ENCODE data around the gene UMOD.
"Not testable (repeated sequence)": the region's sequence is repeated elsewhere in the genome, so short reads cannot be mapped to it uniquely, and the experiment has no call there.

The UMOD gene

DNA sequence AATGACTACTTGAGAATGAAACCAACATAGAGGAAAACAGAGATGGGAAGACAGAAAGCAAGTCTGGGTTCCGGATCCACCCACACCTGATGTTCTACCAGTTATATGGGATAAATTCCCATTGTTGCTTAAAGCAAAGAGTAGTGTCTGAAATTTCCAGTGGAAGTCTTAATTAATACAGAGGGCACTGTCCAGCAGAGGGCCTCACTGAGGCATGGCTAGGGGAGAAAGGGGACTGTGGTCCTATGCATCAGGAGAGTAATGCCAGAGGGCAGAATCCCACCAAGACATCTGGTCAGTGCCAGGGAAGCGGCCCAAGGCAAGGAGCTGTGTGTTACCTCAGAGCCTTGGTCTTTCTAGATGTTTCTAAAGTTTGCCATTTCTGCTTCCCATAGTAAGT lies 7.5 kb upstream of the UMOD start:
- DNase-seq, result no peak

DNA sequence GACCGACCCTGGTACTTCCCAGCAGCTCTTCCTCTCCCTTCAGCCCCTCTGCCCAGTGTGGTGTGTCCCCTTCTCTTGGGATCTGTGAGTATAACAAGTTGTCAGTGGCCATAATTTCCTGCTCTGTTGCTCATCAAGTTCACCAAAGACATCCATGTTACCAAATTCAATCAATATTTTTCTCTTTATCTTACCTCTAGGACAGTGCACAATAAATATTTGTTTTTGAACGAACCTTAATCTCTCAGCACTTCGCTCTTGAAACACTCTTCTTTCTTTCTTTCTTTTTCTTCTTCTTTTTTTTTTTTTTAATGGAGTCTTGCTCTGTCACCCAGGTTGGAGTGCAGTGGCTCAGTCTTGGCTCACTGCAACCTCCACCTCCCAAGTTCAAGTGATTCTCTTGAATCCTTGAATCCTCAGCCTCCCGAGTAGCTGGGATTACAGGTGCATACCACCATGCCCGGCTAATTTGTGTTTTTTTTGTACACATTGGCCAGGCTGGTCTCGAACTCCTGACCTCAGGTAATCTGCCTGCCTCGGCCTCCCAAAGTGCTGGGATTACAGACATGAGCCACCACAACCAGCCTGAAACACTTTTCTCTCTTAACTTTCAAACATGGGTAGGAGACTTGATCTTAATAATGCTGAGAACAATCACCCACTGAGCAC lies 2.7 kb upstream of the UMOD start:
- no peak for DNase-seq

DNA sequence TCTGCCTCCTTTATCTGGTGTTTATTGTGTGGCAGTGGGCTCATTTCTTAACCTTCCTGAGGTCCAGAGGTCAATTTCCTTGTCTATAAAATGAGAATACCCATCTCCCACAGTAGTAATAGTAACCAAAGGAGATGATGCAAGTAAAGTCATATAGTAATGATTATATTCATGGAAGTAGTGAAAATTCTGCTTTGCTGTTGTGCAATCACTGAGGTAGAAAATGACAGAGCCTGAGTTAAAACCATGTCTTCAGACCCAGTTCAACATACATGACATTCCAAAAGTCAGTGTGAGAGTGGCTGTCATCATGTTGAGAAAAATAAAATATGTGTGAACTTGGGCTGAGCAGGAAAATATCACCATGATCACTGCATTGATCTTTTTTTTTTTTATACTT lies 864 bp upstream of the UMOD start:
- DNase-seq, result no peak

DNA sequence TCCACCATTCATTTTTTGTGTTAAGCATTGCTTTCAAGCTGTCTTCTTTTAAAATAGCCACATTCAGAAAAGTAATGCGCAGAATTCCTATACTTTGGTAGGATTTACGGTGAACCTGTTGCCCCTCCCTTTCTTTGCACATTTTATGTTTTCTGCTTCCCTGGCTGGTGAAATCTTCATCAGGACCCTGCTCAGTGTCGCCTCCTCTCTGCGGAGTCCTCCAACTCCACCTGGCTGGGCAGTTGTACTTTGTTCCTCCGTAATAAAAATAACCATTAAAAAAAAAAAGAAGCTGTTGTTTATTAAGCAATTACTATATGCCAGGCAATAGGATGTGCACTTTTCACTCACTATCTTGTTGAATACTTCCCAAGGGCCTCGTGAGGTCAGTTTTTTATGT lies 2.9 kb downstream of the UMOD start:
- no peak for DNase-seq

DNA sequence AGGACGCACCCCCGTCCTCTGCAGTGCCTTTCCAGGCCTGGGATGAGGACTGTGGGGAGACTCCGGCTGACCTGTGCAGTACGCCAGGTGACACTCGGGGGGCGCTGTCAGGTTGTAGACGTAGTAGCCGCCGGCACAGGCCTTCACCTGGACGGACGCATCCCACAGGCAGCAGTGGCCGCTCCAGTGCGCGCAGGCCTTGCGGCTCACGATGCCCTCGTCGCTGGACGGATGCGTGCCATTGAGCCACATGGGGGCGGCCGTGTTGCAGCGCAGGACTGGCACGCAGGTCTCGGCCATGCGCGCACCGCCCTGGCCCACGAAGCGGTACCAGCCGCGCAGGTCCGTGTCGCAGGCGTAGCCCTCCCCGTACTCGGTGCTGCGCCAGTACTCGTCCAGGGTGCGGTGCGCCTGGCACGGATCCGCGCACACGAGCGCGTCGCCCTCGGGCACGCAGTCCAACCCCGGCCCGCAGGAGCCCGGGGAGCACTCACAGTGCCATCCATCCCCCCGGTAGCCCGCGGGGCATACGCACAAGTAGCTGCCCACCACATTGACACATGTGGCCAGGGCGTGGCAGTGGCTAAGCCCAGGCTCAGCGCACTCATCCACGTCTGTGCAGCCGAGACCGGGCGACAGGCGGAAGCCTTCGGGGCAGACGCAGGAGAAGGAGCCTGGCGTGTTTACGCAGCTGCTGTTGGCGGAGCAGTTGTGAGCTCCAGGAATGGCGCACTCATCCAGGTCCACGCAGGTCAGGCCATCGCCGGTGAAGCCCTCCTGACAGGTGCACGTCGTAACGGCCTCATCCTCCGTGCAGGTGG lies 3.9 kb downstream of the UMOD start:
- no peak for DNase-seq

DNA sequence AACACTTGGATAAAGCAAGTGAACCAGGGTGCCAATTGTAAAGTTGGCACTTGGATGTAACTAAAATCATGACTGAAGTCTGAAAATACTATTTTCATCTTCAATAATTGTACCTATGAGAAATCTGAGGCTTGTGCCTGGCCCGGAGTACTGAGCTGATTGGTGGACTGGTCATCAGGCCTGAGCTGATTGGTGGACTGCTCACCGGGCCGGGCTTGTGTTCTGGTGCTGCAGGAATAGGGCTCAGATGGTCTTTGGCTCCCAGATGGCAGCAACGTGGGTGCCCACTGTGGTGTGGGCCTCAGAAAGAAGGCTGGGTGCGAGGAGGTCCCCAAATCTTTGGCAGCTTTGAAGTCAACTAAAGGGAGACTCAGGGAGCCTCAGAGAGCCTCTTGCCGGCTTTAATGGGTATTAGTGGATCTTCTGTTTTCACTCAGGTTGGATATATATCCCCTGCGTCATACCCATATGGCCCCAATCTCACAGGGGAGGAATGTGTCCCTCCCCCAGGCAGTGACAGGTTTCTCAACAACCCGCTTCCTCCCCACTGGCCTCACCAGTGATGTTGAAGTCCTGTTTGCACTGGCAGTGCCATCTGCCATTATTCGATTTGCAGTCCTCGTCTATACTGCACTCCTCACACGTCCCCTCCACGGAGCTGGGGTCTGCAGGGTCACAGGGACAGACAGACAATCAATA lies 4.7 kb downstream of the UMOD start:
- DNase-seq, result no peak

DNA sequence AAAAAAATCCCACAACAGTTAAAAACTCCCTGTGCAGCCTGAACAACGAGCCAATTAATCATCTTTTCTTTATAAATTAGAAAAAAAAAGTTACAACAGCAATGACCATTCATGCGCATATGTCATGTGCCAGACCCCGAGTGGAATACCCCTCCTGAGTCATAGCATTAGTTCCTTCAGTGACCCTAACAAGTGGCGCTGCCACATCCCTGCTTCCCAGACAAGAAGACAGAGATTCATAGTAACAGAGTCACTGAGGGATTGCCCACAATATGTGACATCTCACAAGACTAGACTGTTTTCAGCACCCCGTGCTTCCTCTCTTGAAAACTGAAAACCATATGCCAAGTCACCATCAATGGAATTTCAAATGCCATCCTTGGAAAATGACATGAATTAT lies 7.9 kb downstream of the UMOD start:
- no peak for DNase-seq

DNA sequence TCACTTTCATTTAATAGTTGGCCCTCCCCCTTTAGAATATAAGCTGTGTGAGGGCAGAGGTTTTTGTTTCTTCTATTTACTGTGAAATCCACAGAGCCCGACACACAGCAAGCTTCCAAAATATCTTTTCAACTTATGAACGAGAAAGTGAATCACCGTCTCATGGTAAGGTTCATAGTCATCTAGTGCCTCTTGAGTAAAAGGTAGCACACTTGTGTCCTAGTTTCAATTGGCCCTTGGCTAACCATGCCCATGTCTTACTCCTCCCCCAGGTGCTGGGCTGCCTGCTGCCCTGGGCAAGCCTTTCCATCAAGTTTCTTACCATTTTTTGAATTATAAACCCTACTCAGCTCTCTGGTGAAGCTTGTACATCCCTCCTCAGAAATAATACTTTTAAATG lies 12.8 kb downstream of the UMOD start:
- DNase-seq, result no peak

DNA sequence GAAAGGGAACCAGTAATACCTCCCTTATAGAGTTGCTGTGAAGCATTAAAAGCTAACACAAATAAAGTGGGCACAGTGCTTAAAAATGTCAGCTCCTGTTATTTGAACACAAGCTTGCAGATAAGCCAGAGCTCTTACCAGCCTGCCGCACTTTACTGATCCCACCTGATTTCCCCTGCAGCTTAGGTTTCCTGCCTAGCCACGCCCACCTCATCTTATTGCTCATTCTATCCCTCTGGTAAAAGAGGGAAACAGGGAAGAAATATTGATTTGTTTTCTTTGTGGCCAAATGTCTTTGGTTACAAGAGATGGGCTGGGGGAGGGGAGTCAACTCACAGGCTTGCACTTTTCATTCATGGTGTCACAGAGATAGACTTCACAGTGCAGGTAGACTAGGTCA lies 15.6 kb downstream of the UMOD start:
- no peak for DNase-seq

DNA sequence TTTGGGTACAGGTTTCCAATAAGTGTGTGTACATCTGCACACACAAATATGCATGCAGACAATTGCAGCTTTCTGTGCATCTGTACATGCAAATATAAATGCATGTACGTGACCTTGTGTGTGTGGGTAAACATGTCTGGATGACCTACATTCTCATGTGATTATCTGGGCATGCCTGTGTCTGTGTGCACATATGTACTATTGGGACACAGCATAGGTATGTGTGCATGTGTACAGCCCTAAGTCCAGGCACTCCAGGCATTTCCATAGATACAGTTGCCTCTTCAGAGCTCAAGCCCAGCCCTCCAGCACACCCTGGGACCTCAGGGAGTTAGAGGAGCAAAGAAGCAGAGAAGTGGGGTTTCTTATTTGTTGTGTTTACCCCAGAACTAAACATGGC lies 18.1 kb downstream of the UMOD start:
- no peak for DNase-seq

DNA sequence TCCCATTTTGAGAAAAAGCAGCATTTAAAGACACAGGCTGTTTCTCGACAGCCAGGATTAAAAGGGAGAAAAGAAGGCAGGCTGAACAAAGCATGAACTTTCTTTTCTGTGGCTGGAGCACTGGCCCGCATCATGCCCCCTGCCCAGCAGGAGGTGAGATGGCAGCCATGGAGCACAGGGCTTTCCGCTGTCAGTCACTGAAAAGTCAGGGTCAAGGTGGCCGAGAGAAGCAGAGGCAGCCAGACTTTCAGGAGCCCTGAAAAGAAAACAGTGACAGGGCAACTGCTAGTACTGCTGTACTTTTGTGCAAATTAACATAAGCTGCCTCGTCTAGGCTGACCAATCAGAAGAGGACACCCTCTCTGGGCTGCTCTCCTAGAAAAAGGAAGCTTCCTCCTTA lies 19.4 kb downstream of the UMOD start:
- DNase-seq, result no peak

DNA sequence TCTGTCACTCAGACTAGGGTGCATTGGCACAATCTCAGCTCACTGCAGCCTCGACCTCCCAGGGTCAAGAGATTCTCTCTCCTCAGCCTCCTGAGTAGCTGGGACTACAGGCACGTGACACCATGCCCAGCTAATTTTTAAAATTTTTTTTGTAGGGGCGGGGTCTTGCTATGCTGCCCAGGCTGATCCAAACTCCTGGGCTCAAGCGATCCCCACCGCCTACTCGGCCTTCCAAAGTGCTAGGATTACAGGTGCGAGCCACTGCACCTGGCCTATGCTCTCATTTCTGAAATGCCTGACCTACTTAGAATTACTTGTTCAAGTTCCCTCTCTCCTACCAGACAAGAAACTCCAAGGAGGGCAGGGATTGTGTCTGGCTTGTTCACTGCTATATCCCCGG lies 20.1 kb downstream of the UMOD start:
- no peak for DNase-seq

DNA sequence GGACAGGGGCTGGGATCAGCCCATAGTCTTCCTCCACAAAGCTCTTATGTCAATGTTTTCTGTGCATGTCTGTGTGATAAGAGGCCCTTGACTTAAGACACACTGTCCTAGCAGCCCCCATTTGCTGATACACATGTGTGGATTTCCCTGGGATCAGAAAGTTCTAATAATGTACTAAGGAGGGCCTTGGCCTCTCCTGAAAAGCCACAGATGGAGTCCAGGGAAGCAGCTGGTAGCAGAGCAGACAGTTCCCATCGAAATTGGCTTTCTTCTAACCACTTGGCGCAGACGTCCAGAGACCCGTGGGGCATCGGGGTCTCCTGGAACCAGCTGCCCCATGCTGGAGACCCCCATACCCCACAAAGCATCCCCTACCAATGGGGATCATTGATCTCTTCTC lies 20.9 kb downstream of the UMOD start:
- DNase-seq, result no peak

DNA sequence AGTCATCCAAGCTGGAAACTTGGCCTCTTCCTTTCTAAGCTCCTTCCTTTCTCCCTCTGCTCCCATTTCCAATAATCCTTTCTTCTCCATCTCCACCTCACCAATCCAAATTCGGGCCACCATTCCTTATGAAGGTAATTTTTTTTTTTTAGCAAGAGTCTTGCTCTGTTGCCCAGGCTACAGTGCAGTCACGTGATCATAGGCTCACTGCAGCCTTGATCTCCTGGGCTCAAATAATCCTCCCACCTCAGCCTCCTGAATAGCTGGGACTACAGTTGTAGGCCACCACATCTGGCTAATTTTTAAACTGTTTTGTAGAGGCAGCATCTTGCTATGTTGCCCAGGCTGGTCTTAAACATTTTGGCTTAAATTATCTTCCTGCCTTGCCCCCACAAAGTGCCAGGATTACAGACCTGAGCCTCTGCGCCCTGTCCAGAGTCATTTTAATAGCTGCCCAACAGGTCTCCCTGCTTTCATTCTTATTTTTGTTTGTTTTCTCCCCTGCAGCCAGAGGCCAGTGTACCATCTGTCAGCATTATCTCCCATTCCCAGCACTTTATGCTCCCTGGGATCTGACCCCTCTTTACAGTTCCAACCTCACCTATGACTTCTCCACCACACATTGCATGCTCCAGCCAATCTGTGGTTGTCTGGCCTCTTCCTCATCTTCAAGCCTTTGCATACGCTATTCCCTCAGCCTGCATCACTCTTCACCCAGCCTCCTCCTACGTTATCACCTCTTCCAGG lies 22.9 kb downstream of the UMOD start:
- DNase-seq, result no peak

DNA sequence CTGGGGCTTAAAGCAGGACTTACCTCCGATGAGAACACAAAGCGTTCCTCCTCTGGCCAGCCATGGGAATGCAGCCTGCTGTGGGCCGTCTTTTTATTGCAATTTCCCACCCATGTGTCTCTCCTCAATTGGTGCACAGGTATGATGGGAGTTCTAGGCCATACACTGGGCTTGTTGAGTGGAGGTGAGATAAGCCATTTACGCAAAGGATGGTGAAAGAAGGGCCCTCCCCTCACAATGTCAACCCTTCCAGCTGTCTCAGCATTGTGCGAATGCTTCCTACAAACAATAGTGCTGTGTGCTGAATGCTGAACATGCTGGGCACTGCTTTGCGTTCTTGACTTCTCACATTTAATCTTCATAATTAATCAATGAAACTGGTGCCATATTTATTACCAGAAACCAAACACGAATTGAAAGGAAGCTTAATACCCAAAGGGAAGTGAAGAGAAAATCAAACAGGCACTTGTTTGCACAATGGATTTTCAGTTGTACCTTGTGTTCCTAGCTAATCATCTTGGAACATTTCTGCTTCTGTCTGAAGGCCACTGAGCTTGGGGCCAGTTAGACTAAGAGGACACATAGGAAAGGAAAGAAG lies 25.0 kb downstream of the UMOD start, which contains the start of gene GP2:
Gene GP2, minus strand, starts transcription at position 70 of the 598 bp plus-strand sequence. CDS start 1,082 bp downstream, outside the sequence.
- no peak for DNase-seq

DNA sequence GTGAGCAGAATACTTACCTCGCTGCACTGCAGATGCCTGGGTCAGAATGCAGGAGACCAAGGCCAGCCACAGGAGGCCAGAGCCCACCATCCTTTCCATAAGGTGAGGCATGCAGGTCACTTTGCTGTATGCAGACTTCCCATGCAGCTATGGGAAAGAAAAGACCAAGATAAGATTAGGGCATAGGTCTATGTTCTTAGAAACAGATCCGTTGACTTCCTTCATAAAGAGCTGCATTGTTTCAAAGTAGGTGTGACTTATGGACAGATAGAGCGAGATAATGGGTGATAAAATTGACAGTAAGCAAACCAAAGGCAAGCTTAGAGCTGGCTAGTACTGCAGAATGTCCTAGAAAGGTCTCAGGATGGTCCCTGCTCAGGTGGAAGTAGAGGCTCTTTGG lies 26.2 kb downstream of the UMOD start:
- DNase-seq, result no peak

DNA sequence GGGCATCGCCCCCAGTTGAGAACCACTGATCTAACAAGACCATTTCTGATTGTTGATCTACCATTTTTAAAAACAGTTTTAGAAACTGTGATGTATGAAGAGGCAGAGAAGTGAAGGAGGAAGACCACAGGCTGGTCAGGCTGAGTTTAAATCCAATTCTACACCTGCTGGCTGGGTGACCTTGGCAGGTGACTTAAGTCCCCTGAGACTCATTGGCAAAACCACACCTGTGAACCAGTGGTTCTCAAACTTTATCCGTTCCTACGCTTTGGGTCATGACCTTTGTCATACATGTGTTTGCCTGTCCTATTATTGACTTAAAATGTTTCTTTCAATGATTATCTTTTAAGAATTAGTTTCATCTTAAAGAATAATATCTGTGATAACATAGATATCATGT lies 27.5 kb downstream of the UMOD start:
- DNase-seq, result no peak

DNA sequence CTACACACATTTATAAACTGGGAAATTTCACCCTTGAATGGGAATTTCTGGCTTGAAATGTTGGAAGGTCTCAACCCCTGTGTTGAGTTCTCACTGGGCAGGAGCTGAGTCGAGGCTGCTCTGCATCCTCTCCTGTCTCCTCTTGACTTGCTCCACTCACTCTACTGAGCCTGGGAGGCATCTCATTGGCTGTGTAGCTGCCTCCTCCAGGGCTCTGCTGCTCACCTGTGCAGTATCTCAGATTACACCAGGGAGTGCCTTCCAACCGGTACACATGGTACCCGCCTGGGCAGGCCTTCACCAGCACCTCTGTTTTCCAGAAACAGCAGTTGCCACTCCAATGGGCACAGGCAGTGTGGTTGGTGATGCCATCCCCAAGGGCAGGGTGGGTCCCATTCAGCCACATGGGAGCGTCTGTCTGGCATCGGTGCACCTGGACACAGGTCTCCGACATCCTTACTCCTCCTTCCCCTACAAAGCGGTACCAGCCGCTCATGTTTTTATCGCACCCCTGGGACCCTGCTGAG lies 28.9 kb downstream of the UMOD start:
- DNase-seq, result no peak

DNA sequence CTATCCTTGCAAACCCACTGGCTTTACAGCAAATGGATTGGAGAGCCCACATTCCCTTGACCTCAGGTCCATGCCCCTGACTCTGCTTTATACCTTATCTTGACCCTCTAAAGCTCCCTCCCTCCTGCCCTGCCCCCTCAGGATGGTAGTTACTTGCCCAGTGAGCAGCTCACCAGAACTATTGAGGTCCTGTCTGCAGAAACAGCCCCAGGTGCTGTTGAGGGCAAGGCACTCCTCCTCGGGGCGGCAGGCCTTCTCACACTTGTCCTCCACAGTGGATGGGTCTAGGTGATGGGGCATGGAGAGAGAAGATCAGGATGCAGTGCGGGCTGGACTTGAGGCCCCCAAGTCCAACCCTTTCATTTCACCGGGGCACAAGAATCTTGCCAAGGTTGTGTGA lies 29.8 kb downstream of the UMOD start:
- no peak for DNase-seq

DNA sequence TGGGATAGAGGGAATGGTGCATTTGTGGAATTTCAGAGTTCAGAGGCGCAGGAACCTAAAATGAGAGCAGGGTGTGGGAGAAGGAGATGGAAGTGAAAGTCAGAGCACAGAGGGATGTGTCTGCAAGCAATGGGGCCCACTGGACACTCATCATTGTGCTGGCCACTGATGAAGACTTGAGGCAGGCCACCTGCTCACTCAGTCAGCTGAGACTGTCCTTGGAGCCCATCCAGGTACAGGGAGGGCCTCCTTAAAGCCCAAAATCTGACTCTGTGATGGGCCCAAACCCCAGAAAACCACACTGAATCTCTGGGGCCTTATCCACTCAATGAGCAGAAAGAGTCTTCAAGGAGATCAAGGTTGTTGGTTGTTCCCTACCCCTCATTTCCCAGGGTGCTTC lies 30.8 kb downstream of the UMOD start:
- DNase-seq, result no peak

DNA sequence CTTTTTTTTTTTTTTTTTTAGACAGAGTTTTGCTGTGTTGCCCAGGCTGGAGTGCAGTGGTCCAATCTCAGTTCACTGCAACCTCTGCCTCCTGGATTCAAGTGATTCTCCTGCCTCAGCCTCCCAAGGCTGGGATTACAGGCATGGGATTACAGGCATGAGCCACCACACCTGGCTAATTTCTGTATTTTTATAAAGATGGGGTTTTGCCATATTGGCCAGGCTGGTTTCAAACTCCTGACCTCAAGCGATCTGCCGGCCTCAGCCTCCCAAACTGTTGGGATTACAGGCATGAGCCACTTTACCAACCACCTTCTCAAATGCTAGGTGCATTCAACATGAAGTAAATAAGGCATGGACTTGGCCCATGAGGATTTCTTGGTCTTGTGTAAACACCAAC lies 31.5 kb downstream of the UMOD start:
- not testable (repeated sequence) for DNase-seq

DNA sequence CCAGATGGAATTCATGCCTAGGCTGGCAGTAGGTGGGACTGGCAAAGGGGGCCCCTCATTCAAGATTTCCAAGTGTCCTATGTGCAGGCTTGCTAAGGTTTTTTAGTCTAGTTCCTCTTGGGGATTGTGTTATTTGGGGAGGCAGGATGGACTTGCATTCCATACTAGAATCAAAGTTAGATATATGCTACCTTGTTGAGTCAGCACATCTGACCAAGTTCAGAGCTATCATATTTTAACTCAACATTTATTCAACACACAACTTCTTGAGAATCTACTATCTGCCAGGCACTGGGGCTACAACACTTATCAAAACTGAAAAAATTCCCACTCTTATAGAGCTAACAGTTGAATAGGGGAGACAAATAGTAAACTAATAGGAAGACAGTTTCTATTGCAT lies 31.9 kb downstream of the UMOD start:
- DNase-seq, result no peak

DNA sequence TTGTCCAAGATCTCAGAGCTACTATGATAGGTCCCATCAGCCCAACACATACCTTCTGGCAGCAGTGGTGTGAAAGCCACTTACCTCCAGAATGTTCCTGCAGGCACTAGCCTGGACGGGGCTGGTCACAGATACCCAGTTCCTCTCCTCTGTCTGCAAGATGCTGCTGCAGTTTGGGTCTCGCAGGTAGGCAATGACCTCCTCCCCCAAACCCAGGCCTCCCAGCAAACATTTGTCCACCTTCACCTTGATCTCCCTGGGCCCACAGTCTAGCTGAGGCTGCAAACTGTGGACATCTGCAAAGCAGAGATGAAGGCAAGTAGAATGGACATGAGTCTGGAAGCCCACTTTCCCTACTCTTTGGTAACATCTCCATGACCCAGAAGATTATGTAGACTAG lies 32.3 kb downstream of the UMOD start:
- no peak for DNase-seq
